Aortic smooth muscle cell (primary cell): Measurements from ENCODE around the gene FRA10AC1. TPM values are rescaled to one million over a fixed set of nuclear protein-coding genes. Genes with fewer than 3 reads are reported as not detected.

Source experiments
- total RNA-seq: library from RNA; depleted of rRNA; stranded (reverse); fragments of >200 nt; gene quantifications from 2 replicates; pipeline ENCODE4 v1.2.3, GENCODE V29; 2014

Gene FRA10AC1
- 4.9 and 7.0 TPM in 2 replicates for total RNA-seq

DNA sequence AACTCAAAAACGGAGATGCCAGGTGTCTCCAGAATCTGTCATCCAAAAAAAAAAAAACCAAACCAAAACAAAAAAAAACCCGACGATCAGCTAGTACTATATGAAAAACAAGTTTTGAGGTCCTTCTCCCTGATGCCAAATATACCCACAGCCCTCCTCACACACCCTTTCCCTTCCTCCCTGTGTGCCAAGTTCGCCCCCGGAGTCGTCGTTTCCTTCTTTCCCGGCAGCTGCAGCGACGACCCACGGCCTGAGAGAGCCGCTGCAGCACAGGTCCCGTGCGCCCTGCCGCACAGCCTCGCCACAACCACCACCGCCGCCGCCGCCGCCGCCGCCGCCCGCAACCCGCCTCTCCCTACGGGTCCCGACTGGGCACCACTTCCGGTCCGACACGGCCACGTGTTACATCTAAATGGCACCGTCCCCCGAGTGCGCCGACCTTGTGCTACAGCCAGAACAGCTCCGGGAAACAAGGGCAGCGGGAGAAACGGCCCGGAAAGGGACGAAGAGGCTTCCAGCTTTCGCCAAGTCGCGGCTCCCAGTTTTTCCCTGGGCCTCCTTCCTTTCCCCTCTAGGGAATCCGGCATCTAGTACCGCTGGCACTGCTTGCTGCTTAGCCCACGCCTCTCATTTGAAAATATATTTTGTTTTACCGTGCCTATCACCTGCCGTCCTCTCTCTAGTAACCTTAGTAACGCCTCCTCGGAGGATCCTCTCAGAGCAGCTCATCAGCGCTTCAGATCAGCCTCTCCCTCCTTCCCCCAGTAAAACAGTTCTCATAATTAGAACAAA, at the start of gene FRA10AC1:
FRA10AC1 (minus strand) TSS at position 383 of the 792 bp plus-strand sequence. CDS start 2,486 bp downstream, outside the sequence.

Other genes with a start within 250 kb of the FRA10AC1 start
- gene MYOF, start 220.3 kb downstream of the FRA10AC1 start, total RNA-seq = 316 and 340 TPM in 2 replicates
- 32.0 and 48.1 TPM in 2 replicates for gene CEP55, start 206.0 kb downstream of the FRA10AC1 start, total RNA-seq
- gene FFAR4, start 135.9 kb downstream of the FRA10AC1 start, total RNA-seq = not detected in 2 replicates
- 0.06 TPM in 1 of 2 replicates, not detected in the other for gene RBP4, start 101.4 kb downstream of the FRA10AC1 start, total RNA-seq
- not detected in 2 replicates for gene PDE6C, start 90.1 kb downstream of the FRA10AC1 start, total RNA-seq
- gene LGI1, start 55.3 kb upstream of the FRA10AC1 start, total RNA-seq = 0.12 and 0.26 TPM in 2 replicates
- 3.0 and 3.3 TPM in 2 replicates for gene SLC35G1, start 191.4 kb upstream of the FRA10AC1 start, total RNA-seq